Lung (tissue), 12 donors: ENCODE measurements around the gene A3GALT2. TPM values are rescaled to one million over a fixed set of nuclear protein-coding genes. Genes with fewer than 3 reads are reported as not detected.

Source experiments
- ATAC-seq: fragments of 200-7000 bp; cut with Tn5 transposase; one replicate; pipeline ENCODE4 v1.9.1; 2020; ENCODE audit warnings: moderate number of reproducible peaks; ENCODE audit not compliant: insufficient read depth, low FRiP score
- DNase-seq, 3 donors: peaks; one replicate each; pipeline ENCODE4 v3.0.0-alpha.2; 2013 to 2017
- H3K27ac ChIP-seq, 2 donors: one replicate each; pipeline ENCODE4 v1.5.1; 2013; ENCODE audit warnings: mild to moderate bottlenecking in 2 of 2, moderate library complexity in 2 of 2, control low read depth in 1 of 2, inconsistent platforms in 1 of 2, low read depth in 1 of 2, low read length in 1 of 2
- H3K27me3 ChIP-seq, 3 donors: one replicate each; pipeline ENCODE4 v1.5.1; 2013; ENCODE audit warnings: low read length in 2 of 3; ENCODE audit not compliant: control insufficient read depth in 3 of 3, insufficient read depth in 3 of 3
- H3K36me3 ChIP-seq, 4 donors: one replicate each; pipeline ENCODE4 v1.5.1; 2013; ENCODE audit warnings: low read length in 4 of 4, mild to moderate bottlenecking in 1 of 4, moderate library complexity in 1 of 4; ENCODE audit not compliant: control insufficient read depth in 4 of 4, insufficient read depth in 4 of 4
- H3K4me1 ChIP-seq, 5 donors: one replicate each; pipeline ENCODE4 v1.5.1; 2013; ENCODE audit warnings: low read length in 5 of 5, mild to moderate bottlenecking in 2 of 5, moderate library complexity in 1 of 5; ENCODE audit not compliant: control insufficient read depth in 5 of 5, insufficient read depth in 5 of 5
- H3K4me3 ChIP-seq: one replicate; pipeline ENCODE4 v1.5.1; 2013; ENCODE audit warnings: mild to moderate bottlenecking, control low read depth, moderate library complexity
- H3K9ac ChIP-seq, 2 donors: one replicate each; pipeline ENCODE4 v1.5.1; 2013; ENCODE audit warnings: low read length in 2 of 2, control low read depth in 1 of 2; ENCODE audit not compliant: insufficient read depth in 1 of 2
- H3K9me3 ChIP-seq, 4 donors: one replicate each; pipeline ENCODE4 v1.5.1; 2013; ENCODE audit warnings: low read length in 3 of 4, mild to moderate bottlenecking in 1 of 4, moderate library complexity in 1 of 4; ENCODE audit not compliant: control insufficient read depth in 4 of 4, insufficient read depth in 3 of 4
- CTCF ChIP-seq: IDR thresholded peaks from 2 replicates; pipeline ENCODE4 v1.5.1; 2012; ENCODE audit warnings: mild to moderate bottlenecking; ENCODE audit errors: control extremely low read depth, extremely low read depth
- WGBS, 2 donors: extraction: QIAGEN DNeasy Blood & Tissue Kit; methylation state at CpG; one replicate each; pipeline ENCODE4 v1.1.7; 2013; 5-methylcytosine and 5-hydroxymethylcytosine counted together
- polyA plus RNA-seq, 2 donors: library from polyadenylated mRNA; stranded (reverse); fragments of 200-250 nt; gene quantifications; one replicate each; pipeline ENCODE4 v1.2.1, GENCODE V29; 2013
- total RNA-seq, 2 donors: library from RNA; depleted of rRNA in 1 of 2; stranded (reverse); fragments of >200 nt in 1 of 2; gene quantifications; one replicate each; pipeline ENCODE4 v1.2.1, GENCODE V29; 2014 to 2021
- donor health status: control.
- donor health status: control.
- donor health status: Bipolar disorder and iron deficiency.
- donor health status: healthy.
- donor health status: DM: yes; HTN: yes; CAD: no.

The A3GALT2 gene
- total and polyA plus RNA-seq, 4 donors, result 0.07 to 0.28 TPM; not detected in 2

- DNase-seq (no peak), ATAC-seq (no peak)
- WGBS, 2 donors, result 70 to 85% methylated on average over 9 of the region's 9 CpGs
- TF ChIP-seq CTCF, result no peak
- peak overlapping the region in 1 of 2 donors; percentile 74 for H3K27ac ChIP-seq
- H3K4me3 ChIP-seq, result no peak overlapping the region
- no peak overlapping the region for H3K9ac ChIP-seq
- no peaks in the 10 kb centered on the region for H3K27me3 ChIP-seq
- peaks cover 4 to 31% (median 18%) of the 10 kb centered on the region in 4 donors for H3K36me3 ChIP-seq
- no peaks in the 10 kb centered on the region for H3K9me3 ChIP-seq
- H3K4me1 ChIP-seq, result peaks cover 25 to 61% (median 35%) of the 10 kb centered on the region in 5 donors
Observed at GRCh38 chr1:33336580-33336979, 15.7 kb upstream of the A3GALT2 start.

- Histone ChIP-seq H3K27me3 (no peaks in the 10 kb centered on the region), H3K36me3 (peaks cover 15 to 38% (median 29%) of the 10 kb centered on the region in 4 donors), H3K4me3 (no peak overlapping the region), H3K9me3 (no peaks in the 10 kb centered on the region), H3K27ac (peak overlapping the region; percentile 26 to 82), H3K4me1 (peaks cover 23 to 46% (median 29%) of the 10 kb centered on the region in 5 donors), H3K9ac (no peak overlapping the region)
- ATAC-seq (no peak), DNase-seq (peak in 1 of 3 donors; percentile 12)
- no peak for TF ChIP-seq CTCF
- 21 to 32% methylated on average over 4 of the region's 4 CpGs for WGBS, 2 donors
Observed at GRCh38 chr1:33335020-33335419, 14.1 kb upstream of the A3GALT2 start.

GRCh38 chr1:33334081-33334552 is 13.2 kb upstream of the A3GALT2 start:
- H3K4me3 ChIP-seq, result no peak overlapping the region

More at GRCh38 chr1:33334081-33334552, 13.2 kb upstream of the A3GALT2 start:
- WGBS, 2 donors, result 41 to 46% methylated on average over 17 of the region's 17 CpGs
- H3K9ac ChIP-seq, result no peak overlapping the region
- ATAC-seq, result no peak
- no peaks in the 10 kb centered on the region for H3K9me3 ChIP-seq
- H3K4me1 ChIP-seq, result peaks cover 17 to 38% (median 22%) of the 10 kb centered on the region in 5 donors
- H3K27me3 ChIP-seq, result no peaks in the 10 kb centered on the region
- peaks cover 22 to 47% (median 37%) of the 10 kb centered on the region in 4 donors for H3K36me3 ChIP-seq
- peak overlapping the region; percentile 77 to 82 for H3K27ac ChIP-seq
- DNase-seq, result no peak
- no peak for TF ChIP-seq CTCF
